SK-N-MC (cell line): ENCODE measurements around the gene ARL5B.

ENCODE experiments used
- EZH2 ChIP-seq: fragments of 200-600 bp; sonication (generic); IDR thresholded peaks from one replicate; pipeline ENCODE4 v1.6.1; 2017; ENCODE audit warnings: antibody characterized with exemption
- POLR2AphosphoS5 ChIP-seq: IDR thresholded peaks from 2 replicates; pipeline ENCODE4 v1.6.1; 2012; ENCODE audit warnings: mild to moderate bottlenecking, low read depth, low read length, borderline replicate concordance

- no peak for TF ChIP-seq EZH2
- peak; percentile 81 for TF ChIP-seq POLR2AphosphoS5
Observed at GRCh38 chr10:18651324-18652007, 7.8 kb upstream of the ARL5B start, which contains the start of gene NSUN6.
